Purkinje cell (primary cell): ENCODE measurements around the gene PRAMEF6. TPM values are rescaled to one million over a fixed set of nuclear protein-coding genes. Genes with fewer than 3 reads are reported as not detected.

Experiments
- polyA plus RNA-seq: library from polyadenylated mRNA; unstranded; fragments of >200 nt; fragmentation: Nextera tagmentation; gene quantifications from 2 replicates; pipeline ENCODE4 v1.2.1, GENCODE V29; 2014

Gene PRAMEF6
- not detected in 2 replicates for polyA plus RNA-seq

GRCh38 chr1:12947480-12947879 is at the start of gene PRAMEF6:
Gene PRAMEF6 (minus strand): TSS chr1:12947580. CDS start chr1:12942518, 5,062 bp downstream.

GRCh38 chr1:12916310-12916709 is 31.1 kb downstream of the PRAMEF6 start, which contains the start of gene PRAMEF7:
Gene PRAMEF7 (plus strand): TSS chr1:12916610. CDS start chr1:12917693, 1,083 bp downstream.

GRCh38 chr1:12898170-12898569 is 49.2 kb downstream of the PRAMEF6 start, which contains the start of gene PRAMEF10:
Gene PRAMEF10 (minus strand): TSS chr1:12898270. CDS start chr1:12895847, 2,423 bp downstream.

Other genes starting within 250 kb of the PRAMEF6 start
- not detected in 2 replicates for gene AADACL3, start 231.5 kb downstream of the PRAMEF6 start, polyA plus RNA-seq
- not detected in 2 replicates for gene CFAP107, start 201.4 kb downstream of the PRAMEF6 start, polyA plus RNA-seq
- not detected in 2 replicates for gene PRAMEF12, start 173.8 kb downstream of the PRAMEF6 start, polyA plus RNA-seq
- gene PRAMEF1, start 156.2 kb downstream of the PRAMEF6 start, polyA plus RNA-seq: not detected in 2 replicates
- gene PRAMEF11, start 116.2 kb downstream of the PRAMEF6 start, polyA plus RNA-seq: not detected in 2 replicates
- gene HNRNPCL1, start 98.9 kb downstream of the PRAMEF6 start, polyA plus RNA-seq: not detected in 2 replicates
- not detected in 2 replicates for gene PRAMEF2, start 90.5 kb downstream of the PRAMEF6 start, polyA plus RNA-seq
- gene PRAMEF4, start 61.4 kb downstream of the PRAMEF6 start, polyA plus RNA-seq: not detected in 2 replicates
- gene PRAMEF10, start 49.3 kb downstream of the PRAMEF6 start, polyA plus RNA-seq: not detected in 2 replicates
- not detected in 2 replicates for gene PRAMEF7, start 31.0 kb downstream of the PRAMEF6 start, polyA plus RNA-seq
- gene PRAMEF27, start 109.0 kb upstream of the PRAMEF6 start, polyA plus RNA-seq: not detected in 2 replicates
- gene HNRNPCL3, start 113.2 kb upstream of the PRAMEF6 start, polyA plus RNA-seq: not detected in 2 replicates
- not detected in 2 replicates for gene PRAMEF25, start 123.2 kb upstream of the PRAMEF6 start, polyA plus RNA-seq
- gene HNRNPCL2, start 169.3 kb upstream of the PRAMEF6 start, polyA plus RNA-seq: not detected in 2 replicates
- not detected in 2 replicates for gene PRAMEF26, start 208.4 kb upstream of the PRAMEF6 start, polyA plus RNA-seq
- gene HNRNPCL4, start 218.1 kb upstream of the PRAMEF6 start, polyA plus RNA-seq: not detected in 2 replicates
- not detected in 2 replicates for gene PRAMEF9, start 224.3 kb upstream of the PRAMEF6 start, polyA plus RNA-seq